SK-N-SH (cell line): ENCODE results near the gene PARD3.
"Not testable (repeated sequence)": the region's sequence is repeated elsewhere in the genome, so short reads cannot be mapped to it uniquely, and the experiment has no call there.

Experiments
- EP300 ChIP-seq, 2 experiments: IDR thresholded peaks; 2 replicates each; pipeline versions ENCODE4 v1.4.0 to v1.6.1; 2012; ENCODE audit warnings: borderline replicate concordance in 1 of 2, low read depth in 1 of 2, low read length in 1 of 2
- EZH2phosphoT487 ChIP-seq: fragments of 200-600 bp; sonication (generic); IDR thresholded peaks from 2 replicates; pipeline ENCODE4 v1.6.1; 2017; ENCODE audit warnings: low read depth, mixed run types, mild to moderate bottlenecking, antibody characterized with exemption, moderate library complexity, borderline replicate concordance
- FOXJ3 ChIP-seq: sonication (generic); formaldehyde crosslinking; IDR thresholded peaks from 2 replicates; pipeline ENCODE4 v1.5.1; 2020; ENCODE audit warnings: mild to moderate bottlenecking, missing genetic modification reagents
- NFIC ChIP-seq: IDR thresholded peaks from 2 replicates; pipeline ENCODE4 v1.4.0; 2012; ENCODE audit warnings: borderline replicate concordance
- POLR2AphosphoS5 ChIP-seq: IDR thresholded peaks from 2 replicates; pipeline ENCODE4 v1.6.1; 2012; ENCODE audit warnings: low read depth, low read length
- RFX5 ChIP-seq: IDR thresholded peaks from 2 replicates; pipeline ENCODE4 v1.6.1; 2012; ENCODE audit warnings: mild to moderate bottlenecking, improper control_type of control experiment, low read length
- TCF12 ChIP-seq: IDR thresholded peaks from 2 replicates; pipeline ENCODE4 v1.4.0; 2012
- TF ChIP-seq, protein P1 (sequence below): fragments of 200-600 bp; sonication (generic); IDR thresholded peaks from 2 replicates; pipeline ENCODE4 v1.6.1; 2017; ENCODE audit warnings: antibody characterized with exemption, mild to moderate bottlenecking, moderate library complexity
- TF ChIP-seq, protein P2 (sequence below): fragments of 150-350 bp; IDR thresholded peaks from 2 replicates; pipeline ENCODE4 v1.6.1; 2017; ENCODE audit warnings: antibody characterized with exemption, low read length, low read depth, borderline replicate concordance

DNA sequence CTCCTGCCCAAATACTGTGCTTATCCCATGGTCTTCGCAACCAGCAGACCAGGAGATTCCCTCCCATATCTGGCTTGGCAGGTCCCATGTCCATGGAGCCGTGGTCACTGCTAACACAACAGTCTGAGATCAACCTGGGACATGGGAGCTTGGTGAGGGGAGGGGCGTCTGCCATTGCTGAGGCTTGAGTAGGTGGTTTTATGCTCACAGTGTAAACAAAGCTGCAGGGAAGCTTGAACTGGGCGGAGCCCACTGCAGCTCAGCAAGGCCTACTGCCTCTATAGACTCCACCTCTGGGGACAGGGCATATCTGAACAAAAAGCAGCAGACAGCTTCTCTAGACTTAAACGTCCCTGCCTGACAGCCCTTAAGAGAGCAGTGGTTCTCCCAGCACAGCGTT lies 747.4 kb downstream of the PARD3 start:
- not testable (repeated sequence) for TF ChIP-seq EP300 (IDR thresholded peaks at IDR 0.05; ENCODE audit: borderline replicate concordance in 1 of 2, low read depth in 1 of 2, low read length in 1 of 2); TCF12; EZH2phosphoT487; POLR2AphosphoS5; FOXJ3 (CRISPR knock-in tag); RFX5; NFIC
- TF ChIP-seq, protein P1, sequence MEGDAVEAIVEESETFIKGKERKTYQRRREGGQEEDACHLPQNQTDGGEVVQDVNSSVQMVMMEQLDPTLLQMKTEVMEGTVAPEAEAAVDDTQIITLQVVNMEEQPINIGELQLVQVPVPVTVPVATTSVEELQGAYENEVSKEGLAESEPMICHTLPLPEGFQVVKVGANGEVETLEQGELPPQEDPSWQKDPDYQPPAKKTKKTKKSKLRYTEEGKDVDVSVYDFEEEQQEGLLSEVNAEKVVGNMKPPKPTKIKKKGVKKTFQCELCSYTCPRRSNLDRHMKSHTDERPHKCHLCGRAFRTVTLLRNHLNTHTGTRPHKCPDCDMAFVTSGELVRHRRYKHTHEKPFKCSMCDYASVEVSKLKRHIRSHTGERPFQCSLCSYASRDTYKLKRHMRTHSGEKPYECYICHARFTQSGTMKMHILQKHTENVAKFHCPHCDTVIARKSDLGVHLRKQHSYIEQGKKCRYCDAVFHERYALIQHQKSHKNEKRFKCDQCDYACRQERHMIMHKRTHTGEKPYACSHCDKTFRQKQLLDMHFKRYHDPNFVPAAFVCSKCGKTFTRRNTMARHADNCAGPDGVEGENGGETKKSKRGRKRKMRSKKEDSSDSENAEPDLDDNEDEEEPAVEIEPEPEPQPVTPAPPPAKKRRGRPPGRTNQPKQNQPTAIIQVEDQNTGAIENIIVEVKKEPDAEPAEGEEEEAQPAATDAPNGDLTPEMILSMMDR = not testable (repeated sequence)
- TF ChIP-seq, protein P2, sequence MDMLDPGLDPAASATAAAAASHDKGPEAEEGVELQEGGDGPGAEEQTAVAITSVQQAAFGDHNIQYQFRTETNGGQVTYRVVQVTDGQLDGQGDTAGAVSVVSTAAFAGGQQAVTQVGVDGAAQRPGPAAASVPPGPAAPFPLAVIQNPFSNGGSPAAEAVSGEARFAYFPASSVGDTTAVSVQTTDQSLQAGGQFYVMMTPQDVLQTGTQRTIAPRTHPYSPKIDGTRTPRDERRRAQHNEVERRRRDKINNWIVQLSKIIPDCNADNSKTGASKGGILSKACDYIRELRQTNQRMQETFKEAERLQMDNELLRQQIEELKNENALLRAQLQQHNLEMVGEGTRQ = not testable (repeated sequence)
